CD14-positive monocyte (primary cell): ENCODE measurements around the gene SMAD9. TPM values are rescaled to one million over a fixed set of nuclear protein-coding genes. Genes with fewer than 3 reads are reported as not detected.
A peak's percentile ranks its signal among the peaks of the same experiment; 100 is the strongest.

Experiments used
- DNase-seq, 3 donors: peaks; one replicate each; pipeline ENCODE4 v3.0.0-alpha.2; 2011 to 2022
- H2AFZ ChIP-seq: 2 replicates; pipeline ENCODE4 v1.6.0; 2012; ENCODE audit warnings: mild to moderate bottlenecking, low read depth, low read length, inconsistent platforms; ENCODE audit not compliant: insufficient read depth, poor library complexity, severe bottlenecking
- H3K27ac ChIP-seq, 2 donors: 1 replicate in 1 of 2; 2 replicates in 1 of 2; pipeline ENCODE4 v1.5.1; 2012 to 2013; ENCODE audit warnings: low read length in 2 of 2, control low read depth in 1 of 2, inconsistent platforms in 1 of 2, low read depth in 1 of 2, mild to moderate bottlenecking in 1 of 2
- H3K27me3 ChIP-seq, 2 donors: one replicate each; pipeline versions ENCODE4 v1.6.0 to v1.6.1; 2011 to 2013; ENCODE audit warnings: low read length in 2 of 2; ENCODE audit not compliant: control insufficient read depth in 2 of 2, insufficient read depth in 2 of 2
- H3K36me3 ChIP-seq, 2 donors: replicated peaks in 1 of 2; 1 replicate in 1 of 2; 2 replicates in 1 of 2; pipeline versions ENCODE4 v1.5.1 to v1.6.1; 2012 to 2013; ENCODE audit warnings: low read length in 2 of 2, control low read depth in 1 of 2, inconsistent platforms in 1 of 2, mild to moderate bottlenecking in 1 of 2; ENCODE audit not compliant: insufficient read depth in 2 of 2, control insufficient read depth in 1 of 2
- H3K4me1 ChIP-seq, 2 donors: 1 replicate in 1 of 2; 2 replicates in 1 of 2; pipeline versions ENCODE4 v1.5.1 to v1.6.1; 2012 to 2013; ENCODE audit warnings: low read length in 2 of 2, control low read depth in 1 of 2, inconsistent platforms in 1 of 2, mild to moderate bottlenecking in 1 of 2, moderate library complexity in 1 of 2; ENCODE audit not compliant: insufficient read depth in 2 of 2, control insufficient read depth in 1 of 2
- H3K4me2 ChIP-seq: replicated peaks from 2 replicates; pipeline ENCODE3; 2012; ENCODE audit warnings: low read length, moderate library complexity, mild to moderate bottlenecking; ENCODE audit not compliant: poor library complexity, severe bottlenecking; ENCODE audit errors: extremely low read depth
- H3K4me3 ChIP-seq, 3 experiments: fragments of 200-600 bp in 1 of 3; sonication (generic) in 1 of 3; replicated peaks in 1 of 3; 1 replicate in 2 of 3; 2 replicates in 1 of 3; pipeline ENCODE4 v1.5.1; 2011 to 2013; ENCODE audit warnings: low read length in 3 of 3, mild to moderate bottlenecking in 3 of 3, control low read depth in 2 of 3, low read depth in 2 of 3, inconsistent platforms in 1 of 3, moderate library complexity in 1 of 3
- H3K79me2 ChIP-seq: 2 replicates; pipeline ENCODE4 v1.6.0; 2012; ENCODE audit warnings: mild to moderate bottlenecking, control low read depth, inconsistent platforms, low read length, moderate library complexity; ENCODE audit not compliant: insufficient read depth
- H3K9ac ChIP-seq: 2 replicates; pipeline ENCODE4 v1.6.0; 2017; ENCODE audit warnings: low read length, mild to moderate bottlenecking; ENCODE audit not compliant: insufficient read depth, poor library complexity, severe bottlenecking
- H3K9me3 ChIP-seq, 2 donors: replicated peaks in 1 of 2; 1 replicate in 1 of 2; 2 replicates in 1 of 2; pipeline versions ENCODE4 v1.5.1 to v1.6.1; 2012 to 2013; ENCODE audit warnings: low read length in 2 of 2, control low read depth in 1 of 2; ENCODE audit not compliant: control insufficient read depth in 1 of 2, insufficient read depth in 1 of 2
- H4K20me1 ChIP-seq: 2 replicates; pipeline ENCODE4 v1.6.0; 2012; ENCODE audit warnings: mild to moderate bottlenecking, low read length, control low read depth, moderate library complexity; ENCODE audit not compliant: insufficient read depth
- H3K27ac Mint-ChIP-seq, 7 donors: one replicate each; pipeline ENCODE4 v1.8.0; 2020; ENCODE audit warnings: mild to moderate bottlenecking in 7 of 7, mixed read lengths in 7 of 7, moderate library complexity in 6 of 7, inconsistent platforms in 2 of 7
- H3K27me3 Mint-ChIP-seq, 3 donors: one replicate each; pipeline ENCODE4 v1.8.0; 2021 to 2022; ENCODE audit warnings: low read depth in 3 of 3, mild to moderate bottlenecking in 3 of 3, mixed read lengths in 3 of 3, moderate library complexity in 3 of 3, inconsistent platforms in 1 of 3
- H3K36me3 Mint-ChIP-seq, 2 donors: one replicate each; pipeline ENCODE4 v1.8.0; 2020; ENCODE audit warnings: mixed read lengths in 2 of 2, inconsistent platforms in 1 of 2, mild to moderate bottlenecking in 1 of 2
- H3K4me1 Mint-ChIP-seq: one replicate; pipeline ENCODE4 v1.8.0; 2020; ENCODE audit warnings: mild to moderate bottlenecking, mixed read lengths
- H3K4me3 Mint-ChIP-seq, 2 donors: one replicate each; pipeline ENCODE4 v1.8.0; 2020; ENCODE audit warnings: mild to moderate bottlenecking in 2 of 2, mixed read lengths in 2 of 2, moderate library complexity in 1 of 2
- H3K9me3 Mint-ChIP-seq, 7 donors: one replicate each; pipeline ENCODE4 v1.8.0; 2020 to 2022; ENCODE audit warnings: mixed read lengths in 7 of 7, mild to moderate bottlenecking in 6 of 7, moderate library complexity in 6 of 7, inconsistent platforms in 2 of 7
- CTCF ChIP-seq: fragments of 200-600 bp; IDR thresholded peaks from one replicate; pipeline ENCODE4 v1.8.0; 2022; ENCODE audit warnings: antibody characterized with exemption, mild to moderate bottlenecking
- WGBS: methylation state at CpG from one replicate; pipeline ENCODE4 v1.1.5; 2013; ENCODE audit warnings: missing lambda C conversion rate; ENCODE audit not compliant: insufficient coverage; 5-methylcytosine and 5-hydroxymethylcytosine counted together
- intact Hi-C, 2 donors: fragments of 100-400 bp; cut with micrococcal nuclease; formaldehyde crosslinking; loops; one replicate each; pipeline versions ENCODE4 v1.15.0 to v1.15.1; 2023
- polyA plus RNA-seq, 3 donors: library from polyadenylated mRNA; depleted of rRNA in 1 of 3; unstranded in 2 of 3; stranded (reverse) in 1 of 3; fragments of 300-500 nt in 2 of 3; fragments of >200 nt in 1 of 3; fragmentation: Illumina TruSeq in 2 of 3; gene quantifications; 1 replicate in 2 of 3; 2 replicates in 1 of 3; pipeline ENCODE4 v1.2.3, GENCODE V29; 2012 to 2021

The SMAD9 gene
- polyA plus RNA-seq, 3 donors: not detected

- Histone ChIP-seq H3K27me3 (no peaks in the 10 kb centered on the region), H4K20me1 (no peaks in the 10 kb centered on the region), H3K4me3 (no peak overlapping the region), H3K36me3 (no peaks in the 10 kb centered on the region), H3K79me2 (no peaks in the 10 kb centered on the region), H3K4me1 (no peaks in the 10 kb centered on the region), H2AFZ (no peak overlapping the region), H3K27ac (no peak overlapping the region), H3K9me3 (no peaks in the 10 kb centered on the region), H3K4me2 (no peak overlapping the region), H3K9ac (no peak overlapping the region)
- peaks cover 0 to 2% (median 0%) of the 10 kb centered on the region in 3 donors for H3K27me3 Mint-ChIP-seq
- H3K27ac Mint-ChIP-seq: peak overlapping the region in 1 of 7 donors; percentile 50
- intact Hi-C loops: no loop called here
- WGBS: no CpG with 5 or more reads among the region's 3 CpGs
- peaks cover 6 to 14% of the 10 kb centered on the region in 2 donors for H3K36me3 Mint-ChIP-seq
- no peak overlapping the region for H3K4me3 Mint-ChIP-seq
- no peak for TF ChIP-seq CTCF
- H3K4me1 Mint-ChIP-seq: no peaks in the 10 kb centered on the region
- DNase-seq: no peak
- H3K9me3 Mint-ChIP-seq: peaks cover 0 to 2% (median 0%) of the 10 kb centered on the region in 7 donors
Observed at GRCh38 chr13:36840718-36841250, 79.3 kb downstream of the SMAD9 start.

- Mint-ChIP-seq H3K27me3 (peaks cover 0 to 2% (median 0%) of the 10 kb centered on the region in 3 donors), H3K36me3 (peaks cover 6 to 14% of the 10 kb centered on the region in 2 donors), H3K4me1 (no peaks in the 10 kb centered on the region), H3K27ac (no peak overlapping the region), H3K9me3 (peaks cover 0 to 2% (median 0%) of the 10 kb centered on the region in 7 donors), H3K4me3 (no peak overlapping the region)
- DNase-seq: no peak
- Histone ChIP-seq H3K9ac (no peak overlapping the region), H3K9me3 (no peaks in the 10 kb centered on the region), H2AFZ (no peak overlapping the region), H3K4me1 (no peaks in the 10 kb centered on the region), H3K79me2 (no peaks in the 10 kb centered on the region), H3K4me2 (peak overlapping the region; percentile 15), H3K27ac (no peak overlapping the region), H3K27me3 (no peaks in the 10 kb centered on the region), H4K20me1 (no peaks in the 10 kb centered on the region), H3K36me3 (peaks cover 0 to 1% of the 10 kb centered on the region in 2 donors), H3K4me3 (no peak overlapping the region)
- intact Hi-C loops: no loop called here
- WGBS: 79% methylated on average over 3 of the region's 12 CpGs
- TF ChIP-seq CTCF: no peak
Observed at GRCh38 chr13:36839981-36840380, 80.1 kb downstream of the SMAD9 start.
